GM21723 (cell line): ENCODE data around the gene AKAP17A.
"Not testable (repeated sequence)": the region's sequence is repeated elsewhere in the genome, so short reads cannot be mapped to it uniquely, and the experiment has no call there.

ENCODE experiments used
- ATAC-seq: cut with Tn5 transposase; IDR thresholded peaks from one replicate; pipeline ENCODE4 v1.9.1; 2021; ENCODE audit warnings: mild to moderate bottlenecking, moderate library complexity; ENCODE audit not compliant: unreplicated experiment

AKAP17A gene, protein sequence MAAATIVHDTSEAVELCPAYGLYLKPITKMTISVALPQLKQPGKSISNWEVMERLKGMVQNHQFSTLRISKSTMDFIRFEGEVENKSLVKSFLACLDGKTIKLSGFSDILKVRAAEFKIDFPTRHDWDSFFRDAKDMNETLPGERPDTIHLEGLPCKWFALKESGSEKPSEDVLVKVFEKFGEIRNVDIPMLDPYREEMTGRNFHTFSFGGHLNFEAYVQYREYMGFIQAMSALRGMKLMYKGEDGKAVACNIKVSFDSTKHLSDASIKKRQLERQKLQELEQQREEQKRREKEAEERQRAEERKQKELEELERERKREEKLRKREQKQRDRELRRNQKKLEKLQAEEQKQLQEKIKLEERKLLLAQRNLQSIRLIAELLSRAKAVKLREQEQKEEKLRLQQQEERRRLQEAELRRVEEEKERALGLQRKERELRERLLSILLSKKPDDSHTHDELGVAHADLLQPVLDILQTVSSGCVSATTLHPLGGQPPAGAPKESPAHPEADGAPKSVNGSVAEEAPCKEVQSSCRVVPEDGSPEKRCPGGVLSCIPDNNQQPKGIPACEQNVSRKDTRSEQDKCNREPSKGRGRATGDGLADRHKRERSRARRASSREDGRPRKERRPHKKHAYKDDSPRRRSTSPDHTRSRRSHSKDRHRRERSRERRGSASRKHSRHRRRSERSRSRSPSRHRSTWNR

GRCh38 chrX:1591102-1591862 is at the start of gene AKAP17A:
Gene AKAP17A (plus strand): TSS chrX:1591604. CDS start chrX:1593463, 1,859 bp downstream.
- ATAC-seq, result peak; percentile 82

DNA sequence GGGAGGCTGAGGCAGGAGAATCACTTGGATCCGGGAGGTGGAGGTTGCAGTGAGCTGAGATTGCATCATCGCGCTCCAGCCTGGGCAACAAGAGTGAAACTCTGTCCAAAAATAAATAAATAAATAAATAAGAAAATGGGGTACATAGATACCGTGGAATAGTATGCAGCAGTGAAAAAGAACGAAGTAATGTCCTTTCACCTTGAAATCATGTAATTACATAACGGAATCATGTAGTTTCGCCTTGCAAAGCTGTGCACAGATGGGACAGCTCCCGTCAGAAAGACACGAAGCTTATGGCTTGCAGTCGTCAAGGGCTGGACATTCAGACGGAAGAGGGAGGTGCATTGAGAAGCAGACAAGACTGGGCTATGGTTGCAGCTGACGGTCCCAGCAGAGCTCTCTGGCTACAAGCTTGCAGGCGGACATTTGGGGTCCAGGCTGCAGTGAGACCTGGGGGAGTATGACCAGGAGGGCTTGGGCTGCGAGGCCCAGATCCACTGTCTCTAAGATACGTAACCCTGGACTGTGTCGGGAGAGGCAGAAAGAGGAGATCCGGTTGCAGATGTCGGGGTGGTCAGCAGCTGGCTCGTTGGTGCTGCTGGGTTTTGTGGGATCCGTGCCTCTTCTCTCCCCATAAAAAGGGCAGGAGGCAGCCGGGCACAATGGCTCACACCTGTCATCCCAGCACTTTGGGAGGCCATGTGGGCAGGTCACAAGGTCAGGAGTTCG is 48.2 kb upstream of the AKAP17A start:
- no peak for ATAC-seq

DNA sequence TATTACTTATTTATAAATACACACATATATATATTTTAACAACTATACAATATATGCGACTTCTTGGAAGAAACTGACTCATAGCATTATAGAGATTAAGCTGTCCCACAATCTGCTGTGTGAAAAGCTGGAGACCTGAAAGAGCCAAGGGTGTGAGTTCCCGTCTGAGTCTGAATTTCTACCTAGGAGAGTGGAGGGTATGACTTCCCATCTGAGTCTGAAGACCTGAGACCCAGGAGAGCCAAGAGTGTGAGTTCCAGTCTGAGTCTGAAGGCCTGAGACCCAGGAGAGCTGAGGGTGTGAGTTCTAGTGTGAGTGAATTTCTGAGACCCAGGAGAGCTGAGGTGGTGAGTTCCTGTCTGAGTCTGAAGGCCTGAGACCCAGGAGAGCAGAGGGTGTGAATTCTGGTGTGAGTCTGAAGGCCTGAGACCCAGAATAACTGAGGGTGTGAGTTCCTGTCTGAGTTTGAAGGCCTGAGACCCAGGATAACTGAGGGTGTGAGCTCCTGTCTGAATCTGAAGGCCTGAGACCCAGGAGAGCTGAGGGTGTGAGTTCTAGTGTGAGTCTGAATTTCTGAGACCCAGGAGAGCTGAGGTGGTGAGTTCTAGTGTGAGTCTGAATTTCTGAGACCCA is 45.5 kb upstream of the AKAP17A start:
- ATAC-seq, result no peak

GRCh38 chrX:1546691-1547251 is 44.6 kb upstream of the AKAP17A start:
- ATAC-seq, result no peak

DNA sequence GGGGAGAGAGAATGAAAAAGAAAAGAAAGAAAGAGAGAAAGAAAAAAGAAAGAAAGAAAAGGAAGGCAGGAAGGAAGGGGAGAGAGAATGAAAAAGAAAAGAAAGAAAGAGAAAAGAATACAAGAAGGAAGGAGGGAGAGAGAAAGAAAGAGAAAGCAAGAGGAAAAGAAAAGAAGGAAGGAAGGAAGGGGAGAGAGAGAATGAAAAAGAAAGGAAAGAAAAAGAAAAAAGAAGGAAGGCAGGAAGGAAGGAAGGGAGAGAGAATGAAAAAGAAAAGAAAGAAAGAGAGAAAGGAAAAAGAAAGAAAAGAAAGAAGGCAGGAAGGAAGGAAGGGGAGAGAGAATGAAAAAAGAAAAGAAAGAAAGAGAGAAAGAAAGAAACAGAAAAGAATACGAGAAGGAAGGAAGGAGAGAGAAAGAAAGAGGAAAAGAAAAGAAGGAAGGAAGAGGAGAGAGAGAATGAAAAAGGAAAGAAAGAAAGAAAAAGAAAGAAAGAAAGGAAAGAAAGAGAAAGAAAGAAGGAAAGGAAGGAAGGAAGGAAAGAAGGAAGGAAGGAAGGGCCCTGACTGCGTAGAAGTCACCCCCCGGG is 39.4 kb upstream of the AKAP17A start:
- no peak for ATAC-seq

DNA sequence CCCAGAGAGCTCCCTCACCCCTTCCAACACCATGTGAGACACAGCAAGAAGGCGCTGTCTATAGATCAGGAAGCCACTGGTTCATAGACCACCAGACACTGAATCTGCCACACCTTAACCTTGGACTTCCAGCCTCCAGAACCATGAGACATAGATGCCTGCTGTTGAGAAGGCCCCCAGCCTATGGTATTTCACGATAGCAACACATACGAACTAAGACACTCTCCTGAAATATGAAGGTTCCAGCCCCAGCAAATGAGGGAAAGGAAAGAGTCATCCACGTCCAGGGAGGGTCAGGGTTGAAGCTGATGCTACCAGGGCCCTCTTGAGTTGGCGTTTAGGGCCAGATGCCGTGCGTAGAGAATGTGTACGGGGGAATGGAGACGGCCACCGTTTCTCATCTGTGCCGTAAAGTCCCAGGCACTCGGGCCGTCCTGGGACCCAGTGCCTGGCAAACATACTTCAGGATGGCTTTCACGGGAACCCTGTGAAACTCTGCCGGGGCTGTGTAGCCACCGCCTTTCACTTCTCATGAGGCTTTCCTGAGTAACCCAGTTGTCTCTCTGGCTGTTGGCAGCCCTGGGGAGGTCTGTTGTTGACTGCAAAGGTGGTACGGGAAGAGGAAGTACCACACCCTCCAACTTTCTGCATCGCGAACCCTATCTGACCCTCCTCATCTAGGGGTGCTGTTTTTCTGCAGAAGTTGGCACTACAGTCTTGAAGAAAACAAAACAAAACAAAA is 36.8 kb upstream of the AKAP17A start:
- ATAC-seq, result no peak

- no peak for ATAC-seq
Observed at GRCh38 chrX:1555370-1555769, 36.0 kb upstream of the AKAP17A start.

DNA sequence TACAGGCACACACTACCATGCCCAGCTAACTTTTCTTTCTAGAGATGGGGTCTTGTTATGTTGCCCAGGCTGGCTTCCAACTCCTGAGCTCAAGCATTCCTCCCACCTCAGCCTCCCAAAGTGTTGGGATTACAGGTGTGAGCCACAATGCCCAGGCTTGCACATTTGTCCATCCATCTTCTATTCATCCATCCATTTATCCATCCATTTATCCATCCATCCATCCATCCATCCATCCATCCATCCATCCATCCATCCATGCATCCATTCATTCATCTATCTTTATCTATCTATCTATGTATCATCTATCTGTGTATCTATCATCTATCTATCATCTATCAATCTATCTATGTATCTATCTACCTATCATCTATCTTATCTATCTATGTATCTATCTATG is 34.0 kb upstream of the AKAP17A start:
- ATAC-seq, result not testable (repeated sequence)

- no peak for ATAC-seq
Observed at GRCh38 chrX:1558761-1559468, 32.5 kb upstream of the AKAP17A start.

GRCh38 chrX:1561164-1561563 is 30.2 kb upstream of the AKAP17A start:
- ATAC-seq, result no peak

- ATAC-seq, result not testable (repeated sequence)
Observed at GRCh38 chrX:1564077-1564476, 27.3 kb upstream of the AKAP17A start.

GRCh38 chrX:1564750-1565683 is 26.4 kb upstream of the AKAP17A start:
- ATAC-seq, result peak; percentile 81

DNA sequence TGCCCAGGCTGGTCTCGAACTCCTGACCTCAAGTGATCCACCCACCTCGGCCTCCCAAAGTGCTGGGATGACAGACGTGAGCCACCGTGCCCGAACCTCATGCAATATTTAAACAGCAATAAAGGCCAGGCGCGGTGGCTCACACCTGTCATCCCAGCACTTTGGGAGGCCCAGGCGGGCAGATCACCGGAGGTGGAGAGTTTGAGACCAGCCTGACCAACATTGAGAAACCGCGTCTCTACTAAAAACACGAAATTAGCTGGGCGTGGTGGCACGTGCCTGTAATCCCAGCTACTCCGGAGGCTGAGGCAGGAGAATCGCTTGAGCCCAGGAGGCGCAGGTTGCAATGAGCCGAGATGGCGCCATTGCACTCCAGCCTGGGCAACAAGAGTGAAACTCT is 17.2 kb upstream of the AKAP17A start:
- ATAC-seq, result not testable (repeated sequence)

DNA sequence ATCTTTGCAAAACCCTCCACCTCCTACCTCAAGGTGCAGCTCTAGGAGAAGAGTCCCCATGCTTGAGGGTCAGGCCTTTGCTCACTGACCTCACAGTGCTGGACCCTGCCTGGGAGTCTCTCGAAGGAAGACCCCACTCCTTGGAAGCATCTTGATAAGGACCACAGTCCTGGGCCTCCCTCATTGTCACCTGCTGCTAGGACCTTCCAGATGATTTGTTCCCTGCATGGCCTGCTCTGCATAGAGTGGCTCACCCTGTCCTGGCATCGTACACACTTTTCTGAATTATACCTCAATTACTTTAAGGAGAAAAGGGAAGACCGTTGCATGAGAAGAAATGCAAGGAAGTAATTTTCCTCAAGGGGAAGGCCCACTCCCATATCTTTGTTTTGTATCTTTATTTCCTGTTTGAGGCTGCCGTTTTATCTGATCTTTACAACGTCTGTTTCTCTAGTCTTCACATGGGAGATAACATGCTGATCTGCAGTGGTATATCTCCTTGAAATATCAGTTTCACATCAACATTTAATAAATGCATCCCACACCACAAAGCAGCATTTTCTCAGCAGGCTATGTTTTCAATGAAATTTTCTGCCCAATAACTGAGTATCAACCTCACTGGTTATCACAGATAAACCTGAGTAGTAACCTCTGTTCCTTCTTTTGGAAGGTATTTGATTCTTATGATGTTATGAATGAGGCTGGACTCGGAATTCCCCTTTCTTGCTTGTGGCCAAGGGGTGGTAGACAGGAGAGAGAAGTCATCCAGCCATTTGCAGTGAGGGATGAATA is 15.0 kb upstream of the AKAP17A start:
- ATAC-seq, result no peak

GRCh38 chrX:1577845-1578244 is 13.6 kb upstream of the AKAP17A start:
- ATAC-seq, result no peak

GRCh38 chrX:1578511-1579173 is 12.8 kb upstream of the AKAP17A start:
- no peak for ATAC-seq
